Stimulated activated CD4-positive, alpha-beta T cell treated with anti-CD3 and anti-CD28 coated beads, Interleukin-12 subunit alpha, Interleukin-12 subunit beta, amount 100 ng/mL, for 4 hours (primary cell): ENCODE data around the gene C9orf152.

Experiments used
- DNase-seq: peaks from one replicate; pipeline ENCODE4 v3.0.0-alpha.2; 2020

Gene C9orf152

GRCh38 chr9:110179734-110180133, 28.2 kb downstream of the C9orf152 start:
- no peak for DNase-seq

GRCh38 chr9:110178281-110178680, 29.7 kb downstream of the C9orf152 start:
- DNase-seq, result no peak

GRCh38 chr9:110175275-110175968, 32.5 kb downstream of the C9orf152 start:
- DNase-seq, result no peak

GRCh38 chr9:110173322-110173642, 34.7 kb downstream of the C9orf152 start:
- no peak for DNase-seq

- DNase-seq, result no peak
Observed at GRCh38 chr9:110170357-110171257, 37.4 kb downstream of the C9orf152 start.

GRCh38 chr9:110168486-110168885, 39.5 kb downstream of the C9orf152 start:
- DNase-seq, result no peak

- DNase-seq, result no peak
Observed at GRCh38 chr9:110161940-110162339, 46.0 kb downstream of the C9orf152 start.

GRCh38 chr9:110160685-110161084, 47.3 kb downstream of the C9orf152 start:
- DNase-seq, result no peak

GRCh38 chr9:110160123-110160522, 47.8 kb downstream of the C9orf152 start:
- DNase-seq, result no peak

- DNase-seq, result no peak
Observed at GRCh38 chr9:110157823-110158664, 49.9 kb downstream of the C9orf152 start.

- no peak for DNase-seq
Observed at GRCh38 chr9:110156902-110157301, 51.1 kb downstream of the C9orf152 start.

- DNase-seq, result no peak
Observed at GRCh38 chr9:110156416-110156815, 51.5 kb downstream of the C9orf152 start.

- DNase-seq, result no peak
Observed at GRCh38 chr9:110155751-110156150, 52.2 kb downstream of the C9orf152 start.

GRCh38 chr9:110153431-110153830, 54.5 kb downstream of the C9orf152 start:
- DNase-seq, result no peak

- no peak for DNase-seq
Observed at GRCh38 chr9:110152704-110153374, 55.1 kb downstream of the C9orf152 start.
